ENCODE data around the gene SLC44A5. TPM values are rescaled to one million over a fixed set of nuclear protein-coding genes. Genes with fewer than 3 reads are reported as not detected.

SLC44A5 gene
- total and polyA plus RNA-seq, 2 donors (not counting 1 experiment from before 2014, with no cell fraction given) = 2.8 to 4.2 TPM

DNA sequence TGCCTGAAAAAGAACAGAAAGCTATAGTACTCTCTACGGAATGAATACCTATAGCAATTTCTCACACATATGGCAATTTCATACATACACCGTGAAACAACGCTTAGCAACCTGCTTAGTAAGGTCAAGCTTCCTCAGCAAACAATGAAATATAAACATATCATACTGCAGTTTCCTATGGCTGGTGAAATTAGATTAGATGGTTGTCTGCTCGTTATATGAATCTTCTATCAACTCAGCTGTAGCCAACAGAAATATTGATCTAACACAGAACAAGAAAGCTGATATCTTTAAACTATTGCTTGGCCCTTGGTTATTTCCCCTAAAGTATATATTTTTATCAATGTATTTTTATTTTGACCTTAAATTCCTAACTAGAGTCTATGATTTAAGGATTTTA, 187.8 kb downstream of the SLC44A5 start:
- H3K9me3 Mint-ChIP-seq (ENCODE audit: insufficient read depth) = no peaks in the 10 kb centered on the region
- Histone ChIP-seq H3K4me1 (ENCODE audit: control insufficient read depth in 2 of 2, insufficient read depth in 2 of 2, low read length in 2 of 2) (no peaks in the 10 kb centered on the region), H3K9me3 (ENCODE audit: control extremely low read depth in 1 of 3, control insufficient read depth in 2 of 3, insufficient read depth in 1 of 3, low read length in 2 of 3) (no peaks in the 10 kb centered on the region), H3K4me3 (ENCODE audit: control extremely low read depth in 1 of 5, extremely low read depth in 1 of 5, insufficient read depth in 1 of 5, low read depth in 2 of 5, low read length in 4 of 5) (no peak overlapping the region), H3K36me3 (replicated peaks in 1 of 2; ENCODE audit: control extremely low read depth in 1 of 2, control insufficient read depth in 1 of 2, extremely low read depth in 1 of 2, insufficient read depth in 2 of 2, low read length in 1 of 2) (no peaks in the 10 kb centered on the region), H3K9ac (ENCODE audit: low read length) (no peak overlapping the region), H2AFZ (ENCODE audit: insufficient read depth, low read depth, low read length, poor library complexity, severe bottlenecking) (no peak overlapping the region), H3K27ac (ENCODE audit: low read length in 2 of 2) (no peak overlapping the region), H3K27me3 (replicated peaks in 1 of 4; ENCODE audit: control extremely low read depth in 1 of 4, control insufficient read depth in 3 of 4, insufficient read depth in 4 of 4, low read length in 3 of 4) (no peaks in the 10 kb centered on the region), H3K4me2 (replicated peaks; ENCODE audit: low read depth, low read length, poor library complexity, severe bottlenecking) (no peak overlapping the region), H4K20me1 (ENCODE audit: control insufficient read depth, insufficient read depth, low read length, poor library complexity, severe bottlenecking) (no peaks in the 10 kb centered on the region), H3K79me2 (ENCODE audit: control insufficient read depth, insufficient read depth, low read length) (no peaks in the 10 kb centered on the region)
- no peaks in the 10 kb centered on the region for H3K27me3 Mint-ChIP-seq
- H3K4me3 Mint-ChIP-seq = no peak overlapping the region
- CTCF ChIA-PET = interaction anchor here (1.0 to 1.4 kb wide), 2 partner anchors 161 to 190 kb away, joined by 3 read pairs; no protein-coding TSS in a partner anchor
- no CpG with 5 or more reads among the region's 4 CpGs for WGBS (ENCODE audit: insufficient coverage)
- no peak overlapping the region for H3K27ac Mint-ChIP-seq
- no peak for TF ChIP-seq EZH2 (IDR thresholded peaks at IDR 0.05; ENCODE audit: borderline replicate concordance, insufficient read depth, low read depth, low read length, poor library complexity, severe bottlenecking)
- TF ChIP-seq, protein P1, sequence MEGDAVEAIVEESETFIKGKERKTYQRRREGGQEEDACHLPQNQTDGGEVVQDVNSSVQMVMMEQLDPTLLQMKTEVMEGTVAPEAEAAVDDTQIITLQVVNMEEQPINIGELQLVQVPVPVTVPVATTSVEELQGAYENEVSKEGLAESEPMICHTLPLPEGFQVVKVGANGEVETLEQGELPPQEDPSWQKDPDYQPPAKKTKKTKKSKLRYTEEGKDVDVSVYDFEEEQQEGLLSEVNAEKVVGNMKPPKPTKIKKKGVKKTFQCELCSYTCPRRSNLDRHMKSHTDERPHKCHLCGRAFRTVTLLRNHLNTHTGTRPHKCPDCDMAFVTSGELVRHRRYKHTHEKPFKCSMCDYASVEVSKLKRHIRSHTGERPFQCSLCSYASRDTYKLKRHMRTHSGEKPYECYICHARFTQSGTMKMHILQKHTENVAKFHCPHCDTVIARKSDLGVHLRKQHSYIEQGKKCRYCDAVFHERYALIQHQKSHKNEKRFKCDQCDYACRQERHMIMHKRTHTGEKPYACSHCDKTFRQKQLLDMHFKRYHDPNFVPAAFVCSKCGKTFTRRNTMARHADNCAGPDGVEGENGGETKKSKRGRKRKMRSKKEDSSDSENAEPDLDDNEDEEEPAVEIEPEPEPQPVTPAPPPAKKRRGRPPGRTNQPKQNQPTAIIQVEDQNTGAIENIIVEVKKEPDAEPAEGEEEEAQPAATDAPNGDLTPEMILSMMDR (IDR thresholded peaks at IDR 0.05) = no peak
- DNase-seq (no peak), ATAC-seq (ENCODE audit: low read depth) (no peak)
- no peaks in the 10 kb centered on the region for H3K4me1 Mint-ChIP-seq
- intact Hi-C loops (cut with micrococcal nuclease) = no loop called here
- POLR2A ChIA-PET = no interaction called here

DNA sequence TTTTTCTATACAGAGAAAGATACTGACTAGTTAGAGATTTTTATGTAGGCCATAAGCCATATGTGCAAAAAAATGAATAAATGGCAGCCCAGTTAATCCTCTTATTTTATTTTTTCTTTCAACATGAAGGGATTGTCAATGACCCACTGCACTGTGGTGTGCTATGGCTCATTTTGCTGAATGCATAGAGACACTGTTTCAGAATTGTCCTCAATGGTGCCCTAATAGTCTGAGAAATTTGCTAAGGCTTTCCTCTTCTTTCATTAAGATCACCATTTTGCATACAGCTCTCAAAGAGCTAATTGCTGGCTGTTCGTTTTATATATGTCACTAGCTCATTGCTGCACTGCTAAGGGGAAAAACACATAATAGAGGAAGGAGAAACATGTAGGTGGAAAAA, 189.5 kb downstream of the SLC44A5 start:
- no peak for DNase-seq
- H3K9ac ChIP-seq (ENCODE audit: low read length) = no peak overlapping the region
- no peaks in the 10 kb centered on the region for H3K27me3 ChIP-seq (replicated peaks in 1 of 4; ENCODE audit: control extremely low read depth in 1 of 4, control insufficient read depth in 3 of 4, insufficient read depth in 4 of 4, low read length in 3 of 4)
- no peak overlapping the region for H2AFZ ChIP-seq (ENCODE audit: insufficient read depth, low read depth, low read length, poor library complexity, severe bottlenecking)
- intact Hi-C loops (cut with micrococcal nuclease) = no loop called here
- Mint-ChIP-seq H3K27ac (no peak overlapping the region), H3K9me3 (ENCODE audit: insufficient read depth) (peaks cover 4% of the 10 kb centered on the region), H3K27me3 (no peaks in the 10 kb centered on the region), H3K4me3 (no peak overlapping the region), H3K4me1 (no peaks in the 10 kb centered on the region)
- no peak overlapping the region for H3K4me3 ChIP-seq (ENCODE audit: control extremely low read depth in 1 of 5, extremely low read depth in 1 of 5, insufficient read depth in 1 of 5, low read depth in 2 of 5, low read length in 4 of 5)
- no peak overlapping the region for H3K4me2 ChIP-seq (replicated peaks; ENCODE audit: low read depth, low read length, poor library complexity, severe bottlenecking)
- ChIA-PET CTCF (interaction anchor here (0.7 kb wide), 1 partner anchor 1177 kb away, joined by 3 read pairs; no protein-coding TSS in a partner anchor), POLR2A (no interaction called here)
- H3K36me3 ChIP-seq (replicated peaks in 1 of 2; ENCODE audit: control extremely low read depth in 1 of 2, control insufficient read depth in 1 of 2, extremely low read depth in 1 of 2, insufficient read depth in 2 of 2, low read length in 1 of 2) = no peaks in the 10 kb centered on the region
- H3K9me3 ChIP-seq (ENCODE audit: control extremely low read depth in 1 of 3, control insufficient read depth in 2 of 3, insufficient read depth in 1 of 3, low read length in 2 of 3) = peaks cover 0 to 2% (median 2%) of the 10 kb centered on the region in 3 donors
- no CpG with 5 or more reads among the region's 1 CpG for WGBS (ENCODE audit: insufficient coverage)
- H3K79me2 ChIP-seq (ENCODE audit: control insufficient read depth, insufficient read depth, low read length) = no peaks in the 10 kb centered on the region
- H3K4me1 ChIP-seq (ENCODE audit: control insufficient read depth in 2 of 2, insufficient read depth in 2 of 2, low read length in 2 of 2) = no peaks in the 10 kb centered on the region
- H4K20me1 ChIP-seq (ENCODE audit: control insufficient read depth, insufficient read depth, low read length, poor library complexity, severe bottlenecking) = no peaks in the 10 kb centered on the region
- H3K27ac ChIP-seq (ENCODE audit: low read length in 2 of 2) = no peak overlapping the region
- TF ChIP-seq EZH2 (IDR thresholded peaks at IDR 0.05; ENCODE audit: borderline replicate concordance, insufficient read depth, low read depth, low read length, poor library complexity, severe bottlenecking) = no peak
- TF ChIP-seq, protein P1 (IDR thresholded peaks at IDR 0.05) = no peak
- no peak for ATAC-seq (ENCODE audit: low read depth)
